GM12892 (cell line): ENCODE results near the gene GIPC3.

Experiments
- DNase-seq: peaks from one replicate; pipeline ENCODE4 v3.0.0; 2011; ENCODE audit not compliant: insufficient read length
- FAIRE-seq: peaks from 2 replicates; lab custom pipeline; 2011; peaks lifted over from hg19 to GRCh38; lab: Jason Lieb, UNC
- POLR2A ChIP-seq: IDR thresholded peaks from 2 replicates; pipeline ENCODE4 v1.6.1; 2011; ENCODE audit warnings: low read depth, low read length, control low read depth
- POLR2AphosphoS5 ChIP-seq: IDR thresholded peaks from 2 replicates; pipeline ENCODE4 v1.6.1; 2011; ENCODE audit warnings: low read depth, low read length, control low read depth
- TAF1 ChIP-seq: IDR thresholded peaks from 2 replicates; pipeline ENCODE4 v1.6.1; 2011; ENCODE audit warnings: low read depth, mild to moderate bottlenecking, control low read depth, low read length, borderline replicate concordance

The GIPC3 gene

DNA sequence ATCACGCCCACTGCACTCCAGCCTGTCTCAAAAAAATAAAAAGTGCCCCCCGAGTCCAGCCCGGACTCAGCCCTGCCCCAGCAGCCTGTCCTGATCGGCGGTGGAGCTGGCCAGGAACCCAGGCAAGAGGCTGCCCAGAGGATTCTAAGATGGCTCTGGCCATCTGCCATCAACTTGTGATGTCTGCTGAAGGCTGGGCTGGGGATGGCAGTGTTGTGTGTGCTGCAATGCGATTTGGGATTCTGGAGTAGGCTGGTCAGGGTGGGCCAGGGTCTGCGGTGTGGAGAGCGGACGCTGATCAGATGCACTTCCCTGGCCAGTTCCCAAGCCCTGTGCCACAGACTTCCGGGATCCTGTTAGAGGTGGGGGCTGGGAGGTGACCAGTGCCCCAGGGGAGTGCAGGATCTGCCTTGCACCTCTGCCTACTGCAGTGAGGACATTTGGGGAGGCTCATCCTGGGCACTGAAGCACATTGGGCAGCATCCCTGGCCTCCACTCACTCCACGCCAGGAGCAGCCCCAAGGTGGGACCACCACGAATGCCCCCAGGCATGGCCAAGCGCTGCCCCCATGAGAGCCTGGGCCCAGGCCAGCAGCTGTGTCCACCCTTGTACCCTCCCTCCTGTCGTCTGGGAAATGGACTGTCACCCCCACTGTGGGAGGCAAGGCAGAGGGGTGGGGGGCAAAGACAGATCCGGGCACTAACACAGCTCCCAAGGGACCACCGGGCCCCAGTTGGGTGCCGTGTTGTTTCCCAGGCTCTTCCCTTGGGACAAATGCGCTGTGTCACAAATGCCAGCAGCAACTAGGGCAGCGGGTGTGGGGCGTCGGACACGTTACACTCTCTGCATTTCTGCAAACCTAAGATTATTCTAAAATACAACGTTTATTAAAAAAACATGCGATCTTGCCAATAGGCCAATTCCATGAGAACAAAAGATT lies 24.8 kb downstream of the GIPC3 start:
- FAIRE-seq: no peak
- no peak for TF ChIP-seq POLR2A
- no peak for TF ChIP-seq TAF1
- TF ChIP-seq POLR2AphosphoS5: peak; percentile 42
- no peak for DNase-seq

DNA sequence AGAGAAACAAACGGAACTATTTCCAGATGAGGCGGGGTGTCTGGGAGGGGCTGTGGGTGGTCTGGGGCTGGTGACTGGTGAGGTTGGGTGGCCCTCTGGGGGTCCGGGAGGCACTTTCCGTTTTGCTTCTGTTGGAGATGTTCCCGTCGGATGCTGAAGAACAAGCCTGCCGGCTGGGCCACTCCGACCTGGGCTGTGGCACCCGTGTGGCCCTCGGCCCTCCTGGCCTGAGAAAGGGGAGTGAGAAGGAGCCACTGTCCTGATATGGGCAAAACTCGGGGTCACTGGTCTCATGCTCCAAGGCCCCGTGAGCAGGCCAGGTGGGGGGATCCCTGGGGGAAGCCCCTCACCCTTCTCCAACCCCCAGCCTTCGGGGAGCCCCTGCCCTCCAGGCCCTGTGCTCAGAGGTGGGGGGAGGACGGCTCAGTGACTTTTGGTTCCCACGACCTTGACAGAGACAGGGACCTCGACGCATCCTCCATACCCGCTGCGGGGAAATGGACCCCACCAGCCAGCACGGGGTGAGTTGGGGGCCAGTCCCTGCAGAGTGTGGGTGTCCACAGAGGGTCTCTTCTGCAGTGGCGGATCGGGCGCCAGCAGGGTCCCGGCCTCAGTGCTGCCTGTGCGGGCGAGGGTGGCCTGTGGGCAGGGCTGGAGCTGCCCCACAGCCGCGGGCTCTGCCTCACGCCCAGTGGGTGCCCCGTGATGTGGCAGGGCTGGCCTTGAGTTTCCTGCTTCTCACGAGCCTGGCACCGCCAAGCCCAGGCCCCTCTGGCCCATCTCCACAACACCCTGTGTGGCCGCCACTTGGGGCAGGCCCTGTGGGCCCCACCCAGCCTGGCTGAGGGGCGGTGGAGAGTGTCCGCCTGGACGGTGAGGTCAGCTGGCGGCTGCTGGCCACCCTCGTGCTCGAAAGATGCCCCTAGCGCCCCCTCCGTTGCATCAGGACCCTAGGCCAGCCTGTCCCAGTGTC lies 25.8 kb downstream of the GIPC3 start:
- FAIRE-seq: no peak
- TF ChIP-seq POLR2AphosphoS5 (no peak), POLR2A (no peak), TAF1 (no peak)

GRCh38 chr19:3611841-3612240 lies 26.6 kb downstream of the GIPC3 start:
- DNase-seq (no peak), FAIRE-seq (no peak)
- TF ChIP-seq TAF1 (no peak), POLR2AphosphoS5 (no peak), POLR2A (no peak)

More for the DNA sequence above, 25.8 kb downstream of the GIPC3 start:
- no peak for DNase-seq

DNA sequence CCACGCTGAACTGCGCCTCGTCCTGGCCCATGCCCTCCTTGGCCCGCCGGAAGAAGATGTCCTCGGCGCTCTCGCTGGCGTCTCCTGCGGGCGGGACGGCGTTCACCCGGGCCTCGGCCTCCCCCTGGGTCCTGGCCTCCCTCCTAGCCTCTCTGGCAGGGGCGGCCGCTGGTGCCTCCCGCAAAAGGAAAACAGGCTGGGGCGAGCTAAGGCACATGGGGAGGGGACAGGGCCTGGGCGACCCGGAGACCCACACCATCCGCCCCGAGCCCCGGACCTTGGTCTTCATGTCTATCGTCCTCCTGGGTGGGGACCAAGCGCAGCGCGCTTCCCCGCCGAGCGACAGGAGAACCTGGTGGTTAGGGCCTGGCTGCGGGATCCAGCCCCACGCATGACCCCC lies 27.1 kb downstream of the GIPC3 start:
- TF ChIP-seq TAF1 (no peak), POLR2AphosphoS5 (no peak), POLR2A (no peak)
- FAIRE-seq (no peak), DNase-seq (no peak)

GRCh38 chr19:3612901-3613741 lies 27.8 kb downstream of the GIPC3 start:
- DNase-seq (no peak), FAIRE-seq (no peak)
- TF ChIP-seq POLR2AphosphoS5 (no peak), TAF1 (no peak), POLR2A (no peak)

DNA sequence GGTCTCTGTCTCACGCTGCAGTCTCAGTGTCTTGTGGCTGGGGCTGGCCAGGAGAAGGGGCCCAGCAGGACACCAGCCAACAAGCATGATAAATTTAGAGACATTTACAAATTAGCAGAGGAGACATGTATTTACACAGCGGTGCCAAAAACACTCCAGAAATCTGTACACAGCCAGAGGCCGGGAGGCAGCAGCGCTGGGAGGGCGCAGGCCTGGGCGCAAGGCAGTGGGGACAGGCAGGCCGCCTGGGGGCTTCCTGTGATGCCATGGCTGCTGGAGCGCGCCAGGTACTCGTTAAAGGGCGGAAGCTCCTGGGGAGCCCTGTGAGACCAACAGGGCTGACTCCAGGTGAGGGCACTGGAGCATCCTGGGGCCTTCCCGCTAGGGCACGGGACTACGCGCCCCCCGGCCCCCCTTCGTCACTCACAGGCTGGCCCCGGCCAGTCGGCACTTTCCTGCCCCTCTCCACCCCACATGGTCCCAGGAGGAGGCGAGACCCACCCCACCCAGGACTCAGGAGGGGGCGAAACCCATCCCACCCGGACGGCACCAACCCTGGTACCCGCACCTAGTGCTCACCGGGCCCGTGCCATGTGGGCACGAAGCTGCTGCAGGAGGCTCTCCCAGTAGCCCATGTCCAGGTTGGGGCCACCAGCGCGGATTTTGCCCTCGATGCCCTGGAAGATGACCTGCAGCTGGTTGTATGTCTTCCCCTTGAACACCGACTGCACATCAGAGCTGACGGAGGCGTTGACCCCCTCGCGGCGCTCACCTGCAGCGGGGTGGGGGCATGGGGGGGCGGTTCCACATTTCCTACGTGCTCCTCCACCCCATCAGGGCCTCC lies 28.8 kb downstream of the GIPC3 start:
- FAIRE-seq: no peak

GRCh38 chr19:3614858-3615505 lies 29.7 kb downstream of the GIPC3 start:
- FAIRE-seq: no peak
- TF ChIP-seq POLR2AphosphoS5: no peak
- TF ChIP-seq POLR2A: no peak
- no peak for TF ChIP-seq TAF1
- DNase-seq: no peak

More for the DNA sequence above, 28.8 kb downstream of the GIPC3 start:
- DNase-seq: no peak
- TF ChIP-seq POLR2AphosphoS5 (no peak), TAF1 (no peak), POLR2A (no peak)

DNA sequence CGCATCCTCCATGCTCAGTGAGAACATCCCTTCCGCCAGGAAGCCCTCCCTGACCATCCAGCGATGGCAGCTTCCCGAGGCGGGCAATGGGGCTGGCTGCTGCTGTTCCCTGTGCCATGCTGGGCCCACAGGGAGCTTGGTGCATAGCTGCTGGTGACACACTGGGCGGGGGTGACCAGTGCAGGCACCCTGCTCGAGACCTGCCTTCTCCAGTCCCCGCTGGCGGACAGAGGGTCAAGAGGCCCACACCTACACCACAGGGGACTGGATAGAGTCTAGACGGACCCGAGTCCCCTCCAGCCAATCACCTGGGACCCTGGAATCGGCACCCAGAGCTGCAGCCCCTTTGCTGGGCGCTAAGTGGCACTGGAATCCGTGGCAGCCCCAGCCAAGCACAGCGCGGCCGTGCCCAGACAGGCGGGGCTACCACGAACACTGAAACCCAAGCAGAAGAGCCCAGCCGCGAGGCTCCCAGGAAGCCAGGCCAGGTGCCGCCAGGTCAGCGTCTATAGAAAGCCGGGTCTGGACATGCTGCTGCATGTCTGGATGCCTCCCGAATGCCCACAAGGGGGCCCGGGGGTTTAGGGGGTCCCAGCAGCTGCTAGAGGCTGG lies 30.4 kb downstream of the GIPC3 start:
- DNase-seq (no peak), FAIRE-seq (no peak)
- no peak for TF ChIP-seq POLR2AphosphoS5
- TF ChIP-seq POLR2A: no peak
- no peak for TF ChIP-seq TAF1

DNA sequence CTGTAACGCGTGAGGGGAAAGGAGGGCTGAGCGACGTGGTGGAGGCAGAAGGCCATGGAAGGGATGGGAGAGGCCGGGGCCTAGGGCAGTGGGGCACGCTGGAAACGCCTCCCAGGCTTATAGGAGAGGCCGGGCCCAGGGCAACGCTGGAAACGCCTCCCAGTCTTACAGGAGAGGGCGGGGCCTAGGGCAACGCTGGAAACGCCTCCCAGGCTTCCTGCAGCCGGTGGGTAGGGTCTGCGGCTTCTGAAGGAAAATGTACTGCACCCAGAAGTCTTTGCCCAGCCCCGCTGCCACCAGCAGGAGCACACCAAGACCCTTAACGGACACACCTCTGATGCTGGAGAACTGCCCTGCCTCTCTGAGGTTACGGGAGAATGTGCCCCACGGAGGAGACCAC lies 32.2 kb downstream of the GIPC3 start:
- DNase-seq: no peak
- no peak for FAIRE-seq
- TF ChIP-seq POLR2AphosphoS5 (no peak), POLR2A (no peak), TAF1 (no peak)
